Endometrial microvascular endothelial cells (primary cell): ENCODE results near the gene CHAC2. TPM values are rescaled to one million over a fixed set of nuclear protein-coding genes. Genes with fewer than 3 reads are reported as not detected.
"Not testable (repeated sequence)": the region's sequence is repeated elsewhere in the genome, so short reads cannot be mapped to it uniquely, and the experiment has no call there.

ENCODE experiments used
- in situ Hi-C: cut with HindIII; loops from 2 replicates; pipeline ENCODE4 v1.10.0; 2017; ENCODE audit warnings: low sequenced_read_pairs, low pct_unique_long_range_greater_than_20kb; ENCODE audit errors: inconsistent ontology term
- total RNA-seq: library from RNA; depleted of rRNA; stranded (reverse); fragments of >200 nt; gene quantifications from one replicate; pipeline ENCODE4 v1.2.3, GENCODE V29; 2015; ENCODE audit errors: inconsistent ontology term

Gene CHAC2
- total RNA-seq, 1 donor from 2014 or later = 34.4 TPM

DNA sequence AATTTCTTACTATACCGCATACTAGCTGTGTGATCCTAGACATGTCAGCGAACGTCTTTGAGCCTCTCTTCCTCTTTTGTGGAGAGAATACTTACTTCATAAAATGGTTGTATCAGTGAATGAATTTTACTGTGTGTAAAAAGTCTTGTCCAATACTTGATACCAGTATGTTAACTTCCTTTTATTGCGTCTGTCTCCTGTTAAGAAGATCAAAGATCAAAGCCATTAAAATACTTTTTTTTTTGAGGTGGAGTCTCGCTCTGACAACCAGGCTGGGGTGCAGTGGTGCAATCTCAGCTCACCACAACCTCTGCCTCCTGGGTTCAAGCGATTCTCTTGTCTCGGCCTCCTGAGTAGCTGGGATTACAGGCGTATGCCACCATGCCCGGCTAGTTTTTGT is 52.4 kb downstream of the CHAC2 start:
- in situ Hi-C loops = no loop called here

DNA sequence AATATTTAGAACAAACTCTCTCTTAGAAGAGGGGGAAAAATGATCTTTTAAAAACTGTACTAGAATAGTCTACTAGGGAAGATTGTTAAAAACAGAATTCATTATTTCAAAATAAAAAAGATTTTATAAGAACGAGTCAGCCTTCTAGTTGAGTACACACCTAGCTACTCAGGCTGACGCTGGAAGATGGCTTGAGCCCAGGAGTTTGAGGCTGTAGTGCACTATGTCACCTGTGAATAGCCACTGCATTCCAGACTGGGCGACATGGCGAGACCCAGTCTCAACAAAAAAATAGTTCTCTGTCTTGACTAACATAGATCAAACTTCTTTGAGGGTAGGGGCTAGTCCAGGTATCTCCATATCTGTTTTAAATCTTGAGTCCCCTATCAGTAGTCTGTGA is 53.1 kb downstream of the CHAC2 start:
- in situ Hi-C loops = no loop called here

DNA sequence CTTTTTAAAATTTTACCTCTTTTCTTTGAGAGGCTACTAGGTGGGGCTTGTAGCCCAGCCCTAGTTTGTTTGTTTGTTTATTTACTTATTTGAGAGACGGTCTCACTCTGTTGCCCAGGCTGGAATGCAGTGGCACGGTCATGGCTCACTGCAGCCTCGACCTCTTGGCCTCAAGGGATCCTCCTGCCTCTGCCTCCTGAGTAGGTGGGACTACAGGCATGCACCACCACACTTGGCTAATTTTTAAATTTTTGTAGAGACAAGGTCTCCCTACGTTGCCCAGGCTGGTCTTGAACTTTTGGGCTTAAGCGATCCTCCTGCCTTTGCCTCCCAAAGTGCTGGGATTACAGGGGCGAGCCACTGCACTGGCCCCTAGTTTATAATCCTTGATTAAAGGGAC is 54.2 kb downstream of the CHAC2 start:
- in situ Hi-C loops = no loop called here

DNA sequence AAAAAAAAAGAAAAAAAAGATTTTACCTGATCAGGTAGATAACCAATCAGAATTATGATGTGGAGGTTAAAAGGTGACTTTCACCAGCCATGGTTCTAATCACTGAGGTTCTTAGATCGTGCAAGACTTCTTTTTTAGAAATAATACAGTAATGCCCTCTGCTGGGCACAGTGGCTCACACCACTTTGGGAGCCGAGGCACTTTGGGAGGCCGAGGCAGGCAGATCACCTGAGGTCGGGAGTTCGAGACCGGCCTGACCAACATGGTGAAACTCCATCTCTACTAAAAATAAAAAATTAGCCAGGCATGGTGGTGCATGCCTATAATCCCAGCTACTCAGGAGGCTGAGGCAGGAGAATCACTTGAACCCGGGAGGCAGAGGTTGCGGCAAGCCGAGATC is 56.0 kb downstream of the CHAC2 start:
- in situ Hi-C loops = not testable (repeated sequence)

Other genes starting within 250 kb of the CHAC2 start
- gene ASB3, start 19.1 kb downstream of the CHAC2 start, total RNA-seq = 15.1 TPM
- 37.4 TPM for gene ERLEC1, start 19.2 kb downstream of the CHAC2 start, total RNA-seq
- gene GPR75, start 92.2 kb downstream of the CHAC2 start, total RNA-seq = 3.3 TPM
- gene PSME4, start 203.2 kb downstream of the CHAC2 start, total RNA-seq = 69.4 TPM